Activated CD8-positive, alpha-beta T cell treated with anti-CD3 and anti-CD28 coated beads for 36 hours (primary cell): ENCODE measurements around the gene NOXA1. TPM values are rescaled to one million over a fixed set of nuclear protein-coding genes. Genes with fewer than 3 reads are reported as not detected.

Experiments used
- ATAC-seq: fragments of 200-7000 bp; cut with Tn5 transposase; one replicate; pipeline ENCODE4 v1.10.0; 2021; ENCODE audit warnings: mild to moderate bottlenecking, moderate library complexity
- CTCF ChIA-PET: fragments of 350-600 bp; sonication (Branson Sonifier 250); formaldehyde crosslinking; loops from one replicate; lab custom pipeline; 2021; ENCODE audit warnings: antibody characterized with exemption; lab: Charles Lee
- POLR2A ChIA-PET: fragments of 350-600 bp; sonication (Branson Sonifier 250); formaldehyde crosslinking; loops from one replicate; lab custom pipeline; 2021; ENCODE audit warnings: antibody characterized with exemption; lab: Charles Lee
- DNase-seq: peaks from one replicate; pipeline ENCODE4 v3.0.0-alpha.2; 2020
- H3K27ac Mint-ChIP-seq: one replicate; pipeline ENCODE4 v1.8.0; 2021; ENCODE audit warnings: mild to moderate bottlenecking, mixed read lengths
- H3K27me3 Mint-ChIP-seq: one replicate; pipeline ENCODE4 v1.8.0; 2021; ENCODE audit warnings: mixed read lengths
- H3K36me3 Mint-ChIP-seq: one replicate; pipeline ENCODE4 v1.8.0; 2021; ENCODE audit warnings: low read depth, mixed read lengths
- H3K4me1 Mint-ChIP-seq: one replicate; pipeline ENCODE4 v1.8.0; 2021; ENCODE audit warnings: low read depth, mixed read lengths
- H3K4me3 Mint-ChIP-seq: one replicate; pipeline ENCODE4 v1.8.0; 2021; ENCODE audit warnings: mild to moderate bottlenecking, moderate library complexity, mixed read lengths
- H3K9me3 Mint-ChIP-seq: one replicate; pipeline ENCODE4 v1.8.0; 2021; ENCODE audit warnings: mixed read lengths
- intact Hi-C: fragments of 100-400 bp; cut with micrococcal nuclease; formaldehyde crosslinking; loops from one replicate; pipeline ENCODE4 v1.10.0; 2022
- total RNA-seq, 2 experiments: library from RNA; stranded (reverse); gene quantifications; one replicate each; pipeline ENCODE4 v1.2.3, GENCODE V29; 2021
- TF ChIP-seq, protein P1 (sequence below): fragments of 200-600 bp; IDR thresholded peaks from one replicate; pipeline ENCODE4 v1.8.0; 2022; ENCODE audit warnings: antibody characterized with exemption, mild to moderate bottlenecking

The NOXA1 gene, protein sequence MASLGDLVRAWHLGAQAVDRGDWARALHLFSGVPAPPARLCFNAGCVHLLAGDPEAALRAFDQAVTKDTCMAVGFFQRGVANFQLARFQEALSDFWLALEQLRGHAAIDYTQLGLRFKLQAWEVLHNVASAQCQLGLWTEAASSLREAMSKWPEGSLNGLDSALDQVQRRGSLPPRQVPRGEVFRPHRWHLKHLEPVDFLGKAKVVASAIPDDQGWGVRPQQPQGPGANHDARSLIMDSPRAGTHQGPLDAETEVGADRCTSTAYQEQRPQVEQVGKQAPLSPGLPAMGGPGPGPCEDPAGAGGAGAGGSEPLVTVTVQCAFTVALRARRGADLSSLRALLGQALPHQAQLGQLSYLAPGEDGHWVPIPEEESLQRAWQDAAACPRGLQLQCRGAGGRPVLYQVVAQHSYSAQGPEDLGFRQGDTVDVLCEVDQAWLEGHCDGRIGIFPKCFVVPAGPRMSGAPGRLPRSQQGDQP
- under 1 TPM; 0.72 to 0.95 TPM for total RNA-seq

- TF ChIP-seq, protein P1, sequence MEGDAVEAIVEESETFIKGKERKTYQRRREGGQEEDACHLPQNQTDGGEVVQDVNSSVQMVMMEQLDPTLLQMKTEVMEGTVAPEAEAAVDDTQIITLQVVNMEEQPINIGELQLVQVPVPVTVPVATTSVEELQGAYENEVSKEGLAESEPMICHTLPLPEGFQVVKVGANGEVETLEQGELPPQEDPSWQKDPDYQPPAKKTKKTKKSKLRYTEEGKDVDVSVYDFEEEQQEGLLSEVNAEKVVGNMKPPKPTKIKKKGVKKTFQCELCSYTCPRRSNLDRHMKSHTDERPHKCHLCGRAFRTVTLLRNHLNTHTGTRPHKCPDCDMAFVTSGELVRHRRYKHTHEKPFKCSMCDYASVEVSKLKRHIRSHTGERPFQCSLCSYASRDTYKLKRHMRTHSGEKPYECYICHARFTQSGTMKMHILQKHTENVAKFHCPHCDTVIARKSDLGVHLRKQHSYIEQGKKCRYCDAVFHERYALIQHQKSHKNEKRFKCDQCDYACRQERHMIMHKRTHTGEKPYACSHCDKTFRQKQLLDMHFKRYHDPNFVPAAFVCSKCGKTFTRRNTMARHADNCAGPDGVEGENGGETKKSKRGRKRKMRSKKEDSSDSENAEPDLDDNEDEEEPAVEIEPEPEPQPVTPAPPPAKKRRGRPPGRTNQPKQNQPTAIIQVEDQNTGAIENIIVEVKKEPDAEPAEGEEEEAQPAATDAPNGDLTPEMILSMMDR = peak; percentile 76
- peak; percentile 95 for DNase-seq
- no peaks in the 10 kb centered on the region for H3K27me3 Mint-ChIP-seq
- peak within 1 kb of the TSS; percentile 79 for H3K4me3 Mint-ChIP-seq
- H3K27ac Mint-ChIP-seq = peak within 1 kb of the TSS; percentile 50
- intact Hi-C loops = no loop called here
- no peaks in the 10 kb centered on the region for H3K9me3 Mint-ChIP-seq
- peaks cover 2% of the 10 kb centered on the region for H3K36me3 Mint-ChIP-seq
- CTCF ChIA-PET = interaction anchor here (0.6 to 2.4 kb wide), 26 partner anchors 9 to 169 kb away, joined by 3 to 9 read pairs (median 3); partner anchors contain the start of genes ENTPD8, MRPL41, NRARP and NSMF
- POLR2A ChIA-PET = interaction anchor here (0.6 to 3.2 kb wide), 18 partner anchors 9 to 129 kb away, joined by 3 to 10 read pairs (median 4); partner anchors contain the start of genes ENTPD8, MRPL41 and NRARP
- peaks cover 9% of the 10 kb centered on the region for H3K4me1 Mint-ChIP-seq
- ATAC-seq = peak; percentile 98
Observed at GRCh38 chr9:137422604-137423513, at the start of gene NOXA1, which contains the start of gene EXD3. Gene NOXA1 (plus strand): TSS chr9:137423393. CDS start chr9:137423530, 137 bp downstream. Gene EXD3 (minus strand): TSS chr9:137423162. CDS start chr9:137395357, 27,805 bp downstream.

- H3K4me1 Mint-ChIP-seq = no peaks in the 10 kb centered on the region
- no peak overlapping the region for H3K27ac Mint-ChIP-seq
- POLR2A ChIA-PET = no interaction called here
- H3K36me3 Mint-ChIP-seq = no peaks in the 10 kb centered on the region
- H3K4me3 Mint-ChIP-seq = no peak overlapping the region
- CTCF ChIA-PET = no interaction called here
- DNase-seq (no peak), ATAC-seq (no peak)
- TF ChIP-seq, protein P1 = no peak
- intact Hi-C loops = no loop called here
- no peaks in the 10 kb centered on the region for H3K27me3 Mint-ChIP-seq
- H3K9me3 Mint-ChIP-seq = no peaks in the 10 kb centered on the region
Observed at GRCh38 chr9:137373611-137373980, 49.6 kb upstream of the NOXA1 start.

GRCh38 chr9:137374131-137374845, 48.9 kb upstream of the NOXA1 start:
- Mint-ChIP-seq H3K36me3 (no peaks in the 10 kb centered on the region), H3K9me3 (no peaks in the 10 kb centered on the region), H3K27me3 (no peaks in the 10 kb centered on the region), H3K4me1 (no peaks in the 10 kb centered on the region), H3K4me3 (no peak overlapping the region), H3K27ac (no peak overlapping the region)
- POLR2A ChIA-PET = no interaction called here
- DNase-seq (no peak), ATAC-seq (no peak)
- intact Hi-C loops = no loop called here
- TF ChIP-seq, protein P1 = no peak
- CTCF ChIA-PET = no interaction called here

- ChIA-PET CTCF (no interaction called here), POLR2A (no interaction called here)
- TF ChIP-seq, protein P1 = no peak
- Mint-ChIP-seq H3K4me1 (no peaks in the 10 kb centered on the region), H3K27ac (no peak overlapping the region), H3K4me3 (no peak overlapping the region), H3K9me3 (no peaks in the 10 kb centered on the region), H3K27me3 (no peaks in the 10 kb centered on the region), H3K36me3 (no peaks in the 10 kb centered on the region)
- ATAC-seq (no peak), DNase-seq (no peak)
- intact Hi-C loops = no loop called here
Observed at GRCh38 chr9:137375321-137376058, 47.7 kb upstream of the NOXA1 start.
